ENCODE results near the gene CRB2. TPM values are rescaled to one million over a fixed set of nuclear protein-coding genes. Genes with fewer than 3 reads are reported as not detected.

Gene CRB2
- total RNA-seq, 2 donors from 2014 or later: 0.06 to 0.45 TPM

GRCh38 chr9:123417289-123418051 is 61.5 kb downstream of the CRB2 start:
- no peak for ATAC-seq (replicated peaks)
- Mint-ChIP-seq H3K9me3 (no peaks in the 10 kb centered on the region), H3K27ac (no peak overlapping the region), H3K27me3 (no peaks in the 10 kb centered on the region), H3K36me3 (ENCODE audit: low read depth) (peaks cover 12% of the 10 kb centered on the region), H3K4me1 (peaks cover 5% of the 10 kb centered on the region), H3K4me3 (no peak overlapping the region)

DNA sequence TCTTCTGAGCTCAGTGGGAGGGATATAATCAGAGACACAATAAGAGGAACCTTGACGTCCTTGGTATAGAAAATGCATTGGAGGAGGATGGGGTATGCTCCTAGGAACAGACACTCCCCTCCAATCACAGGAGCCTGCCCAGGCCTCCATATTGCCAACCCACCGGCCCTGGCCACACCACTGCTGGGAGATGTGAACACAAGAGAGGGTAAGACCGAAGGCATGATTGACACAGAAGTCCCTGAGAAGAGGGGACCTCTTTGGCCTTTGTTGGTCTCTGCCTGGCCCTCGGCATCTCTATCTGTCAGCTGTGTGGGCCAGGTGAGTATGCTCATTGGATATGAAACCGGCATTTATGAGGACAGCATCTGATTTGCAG is 62.0 kb downstream of the CRB2 start:
- no peak for ATAC-seq (replicated peaks)
- Mint-ChIP-seq H3K4me1 (peaks cover 5% of the 10 kb centered on the region), H3K36me3 (ENCODE audit: low read depth) (peaks cover 12% of the 10 kb centered on the region), H3K4me3 (no peak overlapping the region), H3K9me3 (no peaks in the 10 kb centered on the region), H3K27me3 (no peaks in the 10 kb centered on the region), H3K27ac (no peak overlapping the region)

GRCh38 chr9:123418506-123418905 is 62.5 kb downstream of the CRB2 start:
- Mint-ChIP-seq H3K4me1 (peaks cover 5% of the 10 kb centered on the region), H3K27ac (no peak overlapping the region), H3K9me3 (no peaks in the 10 kb centered on the region), H3K4me3 (no peak overlapping the region), H3K27me3 (no peaks in the 10 kb centered on the region), H3K36me3 (ENCODE audit: low read depth) (peaks cover 12% of the 10 kb centered on the region)
- no peak for ATAC-seq (replicated peaks)

DNA sequence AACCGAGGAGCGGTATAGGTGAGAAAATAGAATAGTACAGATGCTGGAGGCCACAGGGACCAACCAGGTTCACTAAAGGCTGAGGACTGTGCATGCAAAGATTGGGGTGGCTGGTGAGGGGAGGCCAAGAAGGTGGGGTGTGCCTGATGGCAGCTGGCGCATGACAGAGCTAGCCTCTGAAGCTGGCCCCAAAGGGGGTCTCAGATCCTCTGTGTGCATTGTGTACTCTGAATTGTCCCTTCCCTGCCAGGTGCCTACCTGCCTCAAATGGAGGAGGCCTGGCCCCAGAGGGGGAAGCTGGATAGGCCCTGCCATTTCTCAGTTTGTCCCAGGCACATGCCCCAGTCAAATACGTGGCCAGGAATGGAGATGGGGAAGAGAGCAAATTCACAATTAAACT is 63.1 kb downstream of the CRB2 start:
- Mint-ChIP-seq H3K27ac (no peak overlapping the region), H3K4me1 (peaks cover 5% of the 10 kb centered on the region), H3K36me3 (ENCODE audit: low read depth) (peaks cover 12% of the 10 kb centered on the region), H3K4me3 (no peak overlapping the region), H3K27me3 (no peaks in the 10 kb centered on the region), H3K9me3 (no peaks in the 10 kb centered on the region)
- no peak for ATAC-seq (replicated peaks)

DNA sequence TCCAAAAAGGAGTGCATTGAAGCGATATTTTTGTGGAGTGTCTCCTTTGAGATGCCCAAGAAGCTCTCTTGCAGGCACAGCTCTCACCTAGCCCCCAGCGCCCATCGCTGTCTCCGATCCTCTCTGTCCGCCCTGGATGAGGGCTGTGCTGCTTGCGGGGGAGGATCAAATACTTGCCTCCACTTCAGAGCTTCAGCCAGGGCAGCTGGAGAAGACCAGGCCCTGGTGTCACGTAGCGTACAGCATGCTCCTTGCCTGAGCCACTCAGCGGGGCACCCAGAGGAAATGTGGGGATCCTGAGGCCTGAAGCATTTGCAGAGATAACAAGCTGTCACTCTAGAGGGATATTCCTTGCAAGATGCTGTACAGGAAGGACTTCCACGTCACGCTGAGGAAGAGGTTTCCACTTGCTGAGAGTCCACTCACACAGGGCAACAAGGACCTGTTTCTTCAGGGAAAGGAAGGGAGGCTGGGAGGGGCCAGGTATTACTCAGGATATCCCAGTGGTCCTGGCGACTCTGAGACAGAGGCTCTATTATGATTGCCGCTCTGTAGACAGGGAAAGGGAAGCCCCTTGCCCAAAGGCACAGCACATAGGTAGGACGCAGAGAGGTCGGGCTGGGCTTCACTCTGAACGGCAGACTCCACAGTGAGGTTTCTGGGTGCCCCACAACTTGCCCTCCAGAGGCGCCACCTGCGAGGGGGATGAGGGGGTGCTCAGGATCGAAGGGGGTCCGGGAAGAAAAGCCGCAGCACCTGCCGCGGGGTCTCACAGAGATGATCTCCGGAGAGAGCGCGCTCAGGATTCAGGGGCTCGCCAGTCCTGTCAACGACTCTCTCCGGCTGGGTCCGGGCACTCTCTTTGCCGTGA is 64.0 kb downstream of the CRB2 start:
- peaks cover under 1% of the 10 kb centered on the region for H3K4me1 Mint-ChIP-seq
- H3K36me3 Mint-ChIP-seq (ENCODE audit: low read depth): peaks cover 12% of the 10 kb centered on the region

DNA sequence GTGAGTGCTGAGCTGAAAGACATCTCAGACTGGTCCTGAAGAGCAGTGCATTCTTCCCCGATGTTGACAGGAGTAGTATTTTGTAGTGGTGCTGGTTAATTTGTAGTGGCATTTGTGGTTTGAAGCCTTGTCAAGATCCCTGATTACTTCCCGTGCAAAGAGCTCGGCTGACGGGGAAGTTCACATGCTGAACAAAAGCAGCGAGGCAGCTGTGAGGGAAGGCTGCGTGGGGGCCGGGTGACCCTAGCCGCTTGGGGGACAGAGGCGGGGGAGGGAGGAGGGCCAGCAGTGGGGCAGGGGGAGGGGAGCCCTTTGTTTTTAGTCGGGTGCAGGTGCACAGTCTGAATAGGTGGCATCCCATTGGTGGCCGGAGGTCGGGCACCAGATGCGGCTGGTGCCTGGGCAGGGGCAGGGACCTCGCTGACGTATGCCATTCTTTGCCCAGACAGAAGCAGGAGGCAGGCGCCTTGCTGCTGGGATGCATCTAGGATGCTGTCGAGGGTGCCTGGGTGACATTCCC is 64.7 kb downstream of the CRB2 start:
- Mint-ChIP-seq H3K27ac (no peak overlapping the region), H3K4me1 (no peaks in the 10 kb centered on the region)

More for the DNA sequence above, 64.0 kb downstream of the CRB2 start:
- no peaks in the 10 kb centered on the region for H3K9me3 Mint-ChIP-seq
- no peak for ATAC-seq (replicated peaks)
- H3K27me3 Mint-ChIP-seq: no peaks in the 10 kb centered on the region
- H3K27ac Mint-ChIP-seq: no peak overlapping the region
- H3K4me3 Mint-ChIP-seq: no peak overlapping the region

DNA sequence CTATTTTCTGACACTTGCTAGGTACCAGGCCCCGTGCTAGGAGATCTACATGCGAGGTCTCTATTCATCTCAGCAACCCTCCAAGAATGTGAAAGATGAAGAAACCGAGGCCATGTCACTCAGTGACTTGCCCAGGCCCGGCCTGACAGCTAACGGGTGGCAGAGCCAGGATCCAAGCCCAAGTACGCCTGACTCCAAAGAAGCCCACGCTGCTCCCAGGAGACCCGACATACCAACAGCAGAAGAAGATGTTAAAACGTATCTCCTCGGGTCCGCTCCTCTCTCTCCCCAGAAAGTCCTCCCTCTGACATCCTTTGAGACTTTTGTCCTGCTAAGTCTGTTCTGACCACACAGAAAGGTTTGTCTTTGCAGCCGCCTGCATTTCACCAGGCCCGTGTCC is 65.2 kb downstream of the CRB2 start:
- Mint-ChIP-seq H3K4me3 (no peak overlapping the region), H3K27ac (no peak overlapping the region), H3K27me3 (no peaks in the 10 kb centered on the region), H3K9me3 (no peaks in the 10 kb centered on the region), H3K4me1 (no peaks in the 10 kb centered on the region), H3K36me3 (ENCODE audit: low read depth) (peaks cover 12% of the 10 kb centered on the region)
- no peak for ATAC-seq (replicated peaks)

More for the DNA sequence above, 64.7 kb downstream of the CRB2 start:
- peaks cover 12% of the 10 kb centered on the region for H3K36me3 Mint-ChIP-seq (ENCODE audit: low read depth)
- H3K9me3 Mint-ChIP-seq: no peaks in the 10 kb centered on the region
- H3K27me3 Mint-ChIP-seq: no peaks in the 10 kb centered on the region
- no peak overlapping the region for H3K4me3 Mint-ChIP-seq
- ATAC-seq (replicated peaks): no peak

DNA sequence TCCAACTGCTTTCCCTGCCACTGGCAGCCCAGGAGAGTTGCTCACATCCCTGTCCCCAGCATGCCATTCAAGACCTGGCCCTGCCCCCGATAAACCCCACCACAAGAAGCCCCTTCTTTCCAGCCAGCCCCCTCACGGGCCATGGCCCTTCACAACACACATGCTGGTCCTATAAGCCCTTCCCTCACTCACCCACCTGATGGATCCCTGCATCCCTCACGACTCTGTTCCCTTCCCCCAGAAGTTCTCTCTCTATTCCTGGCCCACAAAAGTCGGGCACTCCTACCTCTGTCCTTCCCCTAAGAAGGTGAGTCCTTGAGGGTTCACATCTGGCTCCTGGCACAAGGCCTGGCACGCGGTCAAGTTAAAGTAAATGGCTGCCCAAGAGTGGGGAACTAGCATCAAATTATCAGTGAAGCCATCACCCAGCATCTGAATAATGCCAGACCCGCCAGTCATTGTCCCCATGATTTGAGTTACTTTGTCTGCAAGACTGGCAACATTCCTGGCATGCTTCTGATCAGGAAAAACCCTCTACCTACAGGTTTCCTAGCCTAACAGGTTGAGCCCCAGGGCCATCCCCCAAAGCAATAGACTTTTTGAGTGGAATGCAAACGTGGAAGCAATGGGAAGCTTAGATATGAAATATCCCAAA is 65.9 kb downstream of the CRB2 start:
- Mint-ChIP-seq H3K4me3 (no peak overlapping the region), H3K4me1 (no peaks in the 10 kb centered on the region), H3K9me3 (no peaks in the 10 kb centered on the region), H3K36me3 (ENCODE audit: low read depth) (peaks cover 7% of the 10 kb centered on the region), H3K27me3 (no peaks in the 10 kb centered on the region), H3K27ac (no peak overlapping the region)
- ATAC-seq (replicated peaks): no peak

- Mint-ChIP-seq H3K4me1 (no peaks in the 10 kb centered on the region), H3K36me3 (ENCODE audit: low read depth) (peaks cover 7% of the 10 kb centered on the region), H3K27me3 (no peaks in the 10 kb centered on the region), H3K4me3 (no peak overlapping the region), H3K27ac (no peak overlapping the region), H3K9me3 (no peaks in the 10 kb centered on the region)
- no peak for ATAC-seq (replicated peaks)
Measured at GRCh38 chr9:123422635-123423310, 66.8 kb downstream of the CRB2 start.

DNA sequence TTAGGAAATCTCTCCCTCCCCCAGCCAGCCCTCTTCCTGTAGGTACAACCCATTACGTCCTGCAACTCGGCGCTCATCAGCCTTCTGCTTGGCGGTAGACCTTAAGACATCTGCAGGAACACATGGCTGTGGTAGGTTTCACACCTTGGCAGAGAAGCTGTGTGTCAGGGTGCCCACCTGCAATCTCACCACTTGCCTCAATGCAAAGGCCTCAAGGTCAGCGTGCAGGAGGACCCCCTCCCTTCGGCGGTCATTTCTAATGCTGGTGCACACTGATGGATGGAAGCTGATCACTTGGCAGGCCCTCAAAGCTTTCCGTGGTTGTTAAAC is 67.3 kb downstream of the CRB2 start:
- no peak for ATAC-seq (replicated peaks)
- Mint-ChIP-seq H3K36me3 (ENCODE audit: low read depth) (peaks cover 7% of the 10 kb centered on the region), H3K27me3 (no peaks in the 10 kb centered on the region), H3K4me1 (no peaks in the 10 kb centered on the region), H3K4me3 (no peak overlapping the region), H3K9me3 (no peaks in the 10 kb centered on the region), H3K27ac (no peak overlapping the region)

- Mint-ChIP-seq H3K27ac (no peak overlapping the region), H3K36me3 (ENCODE audit: low read depth) (peaks cover 7% of the 10 kb centered on the region), H3K4me3 (no peak overlapping the region), H3K27me3 (no peaks in the 10 kb centered on the region), H3K9me3 (no peaks in the 10 kb centered on the region), H3K4me1 (no peaks in the 10 kb centered on the region)
- ATAC-seq (replicated peaks): no peak
Measured at GRCh38 chr9:123424131-123424530, 68.1 kb downstream of the CRB2 start.

GRCh38 chr9:123424552-123425225 is 68.7 kb downstream of the CRB2 start:
- ATAC-seq (replicated peaks): no peak
- no peaks in the 10 kb centered on the region for H3K9me3 Mint-ChIP-seq
- H3K27me3 Mint-ChIP-seq: no peaks in the 10 kb centered on the region
- H3K27ac Mint-ChIP-seq: no peak overlapping the region
- H3K4me3 Mint-ChIP-seq: no peak overlapping the region
- H3K4me1 Mint-ChIP-seq: no peaks in the 10 kb centered on the region
- peaks cover 11% of the 10 kb centered on the region for H3K36me3 Mint-ChIP-seq (ENCODE audit: low read depth)

- H3K36me3 Mint-ChIP-seq (ENCODE audit: low read depth): peaks cover 11% of the 10 kb centered on the region
- no peaks in the 10 kb centered on the region for H3K27me3 Mint-ChIP-seq
- peaks cover 2% of the 10 kb centered on the region for H3K9me3 Mint-ChIP-seq
- no peak overlapping the region for H3K4me3 Mint-ChIP-seq
- H3K4me1 Mint-ChIP-seq: no peaks in the 10 kb centered on the region
- no peak overlapping the region for H3K27ac Mint-ChIP-seq
- ATAC-seq (replicated peaks): no peak
Measured at GRCh38 chr9:123425261-123425821, 69.3 kb downstream of the CRB2 start.
